ENCODE data around the gene SLC39A6. TPM values are rescaled to one million over a fixed set of nuclear protein-coding genes. Genes with fewer than 3 reads are reported as not detected.
A peak's percentile ranks its signal among the peaks of the same experiment; 100 is the strongest.

Gene SLC39A6
- total and polyA plus RNA-seq, 2 of the 13 experiments (the other 11 are each of a cell fraction or from before 2014, with no cell fraction given) = 41.7 to 59.2 TPM

GRCh38 chr18:36129300-36130038, at the start of gene SLC39A6, which contains the start of gene ELP2 (continued):
- TF ChIP-seq MZF1 (CRISPR knock-in tag; IDR thresholded peaks at IDR 0.05; ENCODE audit: borderline replicate concordance) (no peak), ZNF142 (CRISPR knock-in tag; IDR thresholded peaks at IDR 0.05) (peak; percentile 76), CSRNP2 (CRISPR knock-in tag; conservative IDR thresholded peaks at IDR 0.05; ENCODE audit: low read depth) (0 out of 2 replicates have a peak, but pooled peaks have one; percentile 51), ZNF44 (CRISPR knock-in tag; IDR thresholded peaks at IDR 0.05) (no peak), ZNF770 (CRISPR knock-in tag; IDR thresholded peaks at IDR 0.05) (peak; percentile 67), RXRA (CRISPR knock-in tag; IDR thresholded peaks at IDR 0.05) (peak; percentile 77), ZNF318 (CRISPR knock-in tag; IDR thresholded peaks at IDR 0.05) (no peak), HOXA7 (CRISPR knock-in tag; IDR thresholded peaks at IDR 0.05) (0 out of 2 replicates have a peak, but pooled peaks have one; percentile 7), ZBTB7B (CRISPR knock-in tag; IDR thresholded peaks at IDR 0.05) (peak; percentile 64), ZNF616 (CRISPR knock-in tag; IDR thresholded peaks at IDR 0.05; ENCODE audit: low read depth) (0 out of 2 replicates have a peak, but pooled peaks have one; percentile 61)
